ENCODE data around the gene SRP68. TPM values are rescaled to one million over a fixed set of nuclear protein-coding genes. Genes with fewer than 3 reads are reported as not detected.

Gene SRP68
- total and polyA plus RNA-seq, 2 of the 8 experiments (the other 6 are each of a cell fraction or from before 2014, with no cell fraction given), result 57.7 to 83.5 TPM

DNA sequence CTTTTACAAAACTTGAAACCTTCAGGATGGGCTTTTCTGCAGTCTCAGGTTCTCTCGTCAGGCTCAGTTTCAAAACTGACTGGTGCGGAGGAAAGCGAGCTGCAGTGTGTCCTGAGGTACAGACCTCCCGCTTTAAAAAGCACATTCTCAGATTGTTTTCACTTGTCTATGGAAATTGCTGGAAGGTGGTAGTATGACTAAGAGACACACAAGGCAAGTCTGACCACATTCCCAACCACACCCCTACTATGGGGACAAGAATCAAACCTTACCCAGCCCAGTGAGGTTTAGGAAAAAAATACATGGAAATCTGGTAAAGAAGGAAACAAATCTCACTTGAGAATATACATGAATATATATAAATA, 18.2 kb downstream of the SRP68 start (continued):
- TF ChIP-seq RNF2 (IDR thresholded peaks at IDR 0.05; ENCODE audit: borderline replicate concordance, low read depth, low read length, missing control alignments, poor library complexity, severe bottlenecking), result no peak
- no peak for TF ChIP-seq SP2 (IDR thresholded peaks at IDR 0.05; ENCODE audit: low read length)
- TF ChIP-seq RBBP5 (IDR thresholded peaks at IDR 0.05; ENCODE audit: borderline replicate concordance, low read depth, low read length), result no peak
- TF ChIP-seq TAF1 (IDR thresholded peaks at IDR 0.05; ENCODE audit: low read depth, low read length), result no peak
- no peak for TF ChIP-seq KDM5A (IDR thresholded peaks at IDR 0.05; ENCODE audit: low read length)
- TF ChIP-seq, protein P1, sequence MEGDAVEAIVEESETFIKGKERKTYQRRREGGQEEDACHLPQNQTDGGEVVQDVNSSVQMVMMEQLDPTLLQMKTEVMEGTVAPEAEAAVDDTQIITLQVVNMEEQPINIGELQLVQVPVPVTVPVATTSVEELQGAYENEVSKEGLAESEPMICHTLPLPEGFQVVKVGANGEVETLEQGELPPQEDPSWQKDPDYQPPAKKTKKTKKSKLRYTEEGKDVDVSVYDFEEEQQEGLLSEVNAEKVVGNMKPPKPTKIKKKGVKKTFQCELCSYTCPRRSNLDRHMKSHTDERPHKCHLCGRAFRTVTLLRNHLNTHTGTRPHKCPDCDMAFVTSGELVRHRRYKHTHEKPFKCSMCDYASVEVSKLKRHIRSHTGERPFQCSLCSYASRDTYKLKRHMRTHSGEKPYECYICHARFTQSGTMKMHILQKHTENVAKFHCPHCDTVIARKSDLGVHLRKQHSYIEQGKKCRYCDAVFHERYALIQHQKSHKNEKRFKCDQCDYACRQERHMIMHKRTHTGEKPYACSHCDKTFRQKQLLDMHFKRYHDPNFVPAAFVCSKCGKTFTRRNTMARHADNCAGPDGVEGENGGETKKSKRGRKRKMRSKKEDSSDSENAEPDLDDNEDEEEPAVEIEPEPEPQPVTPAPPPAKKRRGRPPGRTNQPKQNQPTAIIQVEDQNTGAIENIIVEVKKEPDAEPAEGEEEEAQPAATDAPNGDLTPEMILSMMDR (IDR thresholded peaks at IDR 0.05; ENCODE audit: control extremely low read depth in 1 of 3, insufficient read depth in 1 of 3, low read depth in 1 of 3, low read length in 3 of 3), result no peak
- TF ChIP-seq SIRT6 (IDR thresholded peaks at IDR 0.05; ENCODE audit: low read length), result no peak

All from H1 (cell line).